Endodermal cell (in vitro differentiated cells): ENCODE measurements around the gene TMPRSS11D. TPM values are rescaled to one million over a fixed set of nuclear protein-coding genes. Genes with fewer than 3 reads are reported as not detected.

Experiments used
- DNase-seq: peaks from one replicate; pipeline ENCODE4 v3.0.0-alpha.2; 2017
- H3K27ac ChIP-seq: 2 replicates; pipeline ENCODE4 v1.5.1; 2013; ENCODE audit warnings: mild to moderate bottlenecking, low read depth, low read length, moderate library complexity
- H3K27me3 ChIP-seq: 2 replicates; pipeline ENCODE4 v1.6.1; 2013; ENCODE audit warnings: mild to moderate bottlenecking, low read length, moderate library complexity; ENCODE audit not compliant: insufficient read depth, control insufficient read depth, poor library complexity, severe bottlenecking
- H3K36me3 ChIP-seq: 2 replicates; pipeline ENCODE4 v1.7.0; 2013; ENCODE audit warnings: mild to moderate bottlenecking, low read length, moderate library complexity; ENCODE audit not compliant: control insufficient read depth, insufficient read depth
- H3K4me1 ChIP-seq: one replicate; pipeline ENCODE4 v1.7.0; 2013; ENCODE audit warnings: low read length; ENCODE audit not compliant: control insufficient read depth, insufficient read depth
- H3K4me3 ChIP-seq: 2 replicates; pipeline ENCODE4 v1.5.1; 2013; ENCODE audit warnings: mild to moderate bottlenecking, low read length, moderate library complexity
- H3K9ac ChIP-seq: 2 replicates; pipeline ENCODE4 v1.6.1; 2013; ENCODE audit warnings: mild to moderate bottlenecking, low read length, moderate library complexity; ENCODE audit not compliant: poor library complexity, severe bottlenecking; ENCODE audit errors: extremely low read depth
- H3K9me3 ChIP-seq: 2 replicates; pipeline ENCODE4 v1.6.1; 2013; ENCODE audit warnings: mild to moderate bottlenecking, low read length, moderate library complexity; ENCODE audit not compliant: control insufficient read depth
- H3K27ac Mint-ChIP-seq: 2 replicates; pipeline ENCODE4 v1.8.0; 2020; ENCODE audit warnings: mixed read lengths
- H3K27me3 Mint-ChIP-seq: 2 replicates; pipeline ENCODE4 v1.8.0; 2021; ENCODE audit warnings: mild to moderate bottlenecking, mixed read lengths; ENCODE audit not compliant: insufficient read depth
- H3K36me3 Mint-ChIP-seq: 2 replicates; pipeline ENCODE4 v1.8.0; 2020; ENCODE audit warnings: low read depth, mixed read lengths
- H3K4me1 Mint-ChIP-seq: 2 replicates; pipeline ENCODE4 v1.8.0; 2020; ENCODE audit warnings: mixed read lengths
- H3K4me3 Mint-ChIP-seq: 2 replicates; pipeline ENCODE4 v1.8.0; 2020; ENCODE audit warnings: mild to moderate bottlenecking, moderate library complexity, mixed read lengths
- H3K9me3 Mint-ChIP-seq: 2 replicates; pipeline ENCODE4 v1.8.0; 2020; ENCODE audit warnings: mild to moderate bottlenecking, mixed read lengths
- CTCF ChIP-seq: fragments of 200-600 bp; sonication (generic); conservative IDR thresholded peaks from 2 replicates; pipeline ENCODE4 v1.5.0; 2021; ENCODE audit warnings: antibody characterized with exemption, mild to moderate bottlenecking
- WGBS, 2 experiments: methylation state at CpG; one replicate each; pipeline versions ENCODE4 v1.1.5 to v1.1.7; 2013; ENCODE audit warnings: missing lambda C conversion rate in 2 of 2, mixed read lengths in 1 of 2; ENCODE audit not compliant: insufficient coverage in 1 of 2, insufficient read length in 1 of 2; 5-methylcytosine and 5-hydroxymethylcytosine counted together
- total RNA-seq, 2 donors: library from RNA; stranded (reverse); fragmentation: NEBNext Ultra II Directional in 1 of 2; extraction: Animal tissue kit (Norgen Biotek cat#: 25700) in 1 of 2; gene quantifications; 2 replicates in 1 of 2; 3 replicates in 1 of 2; pipeline ENCODE4 v1.2.1, GENCODE V29; 2021

The TMPRSS11D gene
- total RNA-seq, 2 donors from 2014 or later = not detected

GRCh38 chr4:67929426-67929825, 45.6 kb upstream of the TMPRSS11D start:
- no peak overlapping the region for H3K9ac ChIP-seq
- H3K9me3 ChIP-seq = peaks cover 15% of the 10 kb centered on the region
- Mint-ChIP-seq H3K4me1 (peaks cover 5% of the 10 kb centered on the region), H3K27me3 (no peaks in the 10 kb centered on the region), H3K36me3 (no peaks in the 10 kb centered on the region), H3K27ac (no peak overlapping the region), H3K4me3 (no peak overlapping the region), H3K9me3 (peaks cover 7% of the 10 kb centered on the region)
- 97% methylated on average over 2 of the region's 3 CpGs; no CpG with 5 or more reads in 1 of the 2 experiments for WGBS, 2 experiments
- no peaks in the 10 kb centered on the region for H3K4me1 ChIP-seq
- no peak for DNase-seq
- TF ChIP-seq CTCF = no peak
- no peaks in the 10 kb centered on the region for H3K36me3 ChIP-seq
- no peaks in the 10 kb centered on the region for H3K27me3 ChIP-seq
- no peak overlapping the region for H3K4me3 ChIP-seq
- no peak overlapping the region for H3K27ac ChIP-seq

- no peak for TF ChIP-seq CTCF
- no peak overlapping the region for H3K27ac Mint-ChIP-seq
- Histone ChIP-seq H3K9me3 (peaks cover 15% of the 10 kb centered on the region), H3K27ac (no peak overlapping the region), H3K36me3 (no peaks in the 10 kb centered on the region), H3K4me1 (no peaks in the 10 kb centered on the region), H3K9ac (no peak overlapping the region), H3K27me3 (no peaks in the 10 kb centered on the region), H3K4me3 (no peak overlapping the region)
- H3K4me1 Mint-ChIP-seq = peaks cover 5% of the 10 kb centered on the region
- H3K9me3 Mint-ChIP-seq = peaks cover 7% of the 10 kb centered on the region
- H3K4me3 Mint-ChIP-seq = no peak overlapping the region
- H3K27me3 Mint-ChIP-seq = no peaks in the 10 kb centered on the region
- peak; percentile 53 for DNase-seq
- WGBS, 2 experiments = 64 to 69% methylated on average over 3 of the region's 3 CpGs
- H3K36me3 Mint-ChIP-seq = no peaks in the 10 kb centered on the region
These were observed 44.7 kb upstream of the TMPRSS11D start for GRCh38 chr4:67928546-67928945.

GRCh38 chr4:67927251-67927650, 43.4 kb upstream of the TMPRSS11D start:
- DNase-seq = no peak
- Histone ChIP-seq H3K27me3 (no peaks in the 10 kb centered on the region), H3K9me3 (peaks cover 15% of the 10 kb centered on the region), H3K4me3 (peak overlapping the region; percentile 42), H3K9ac (no peak overlapping the region), H3K4me1 (no peaks in the 10 kb centered on the region), H3K36me3 (no peaks in the 10 kb centered on the region), H3K27ac (no peak overlapping the region)
- Mint-ChIP-seq H3K4me1 (peaks cover 5% of the 10 kb centered on the region), H3K27ac (no peak overlapping the region), H3K9me3 (peaks cover 7% of the 10 kb centered on the region), H3K4me3 (no peak overlapping the region), H3K27me3 (no peaks in the 10 kb centered on the region), H3K36me3 (no peaks in the 10 kb centered on the region)
- no peak for TF ChIP-seq CTCF
- 80 to 95% methylated on average over 1 to 3 of the region's 3 CpGs for WGBS, 2 experiments
